A549 (cell line): ENCODE results near the gene TBC1D22A. TPM values are rescaled to one million over a fixed set of nuclear protein-coding genes. Genes with fewer than 3 reads are reported as not detected.

Experiments used
- ATAC-seq, 2 experiments: fragments of 200-7000 bp in 1 of 2; fragments of >200 bp in 1 of 2; cut with Nextera tagmentation in 1 of 2; cut with Tn5 transposase in 1 of 2; 3 replicates each; pipeline versions ENCODE4 v1.8.0 to v1.9.1; 2018 to 2020; ENCODE audit warnings: mild to moderate bottlenecking in 1 of 2, moderate library complexity in 1 of 2
- CTCF ChIA-PET: fragments of 300-600 bp; sonication (Branson Sonifier 250); formaldehyde crosslinking; extraction: SDS; loops from one replicate; lab custom pipeline; 2021; ENCODE audit warnings: antibody characterized with exemption, inconsistent platforms; lab: Yijun Ruan, JAX
- POLR2A ChIA-PET: fragments of 350-600 bp; formaldehyde crosslinking; extraction: SDS; loops from one replicate; lab custom pipeline; 2021; ENCODE audit warnings: antibody characterized with exemption, inconsistent platforms; lab: Yijun Ruan, JAX
- DNase-seq, 2 experiments: peaks; one replicate each; pipeline versions ENCODE4 v3.0.0 to v3.0.0-alpha.2; 2011 to 2016; ENCODE audit warnings: low read depth in 1 of 2, low spot score in 1 of 2
- FAIRE-seq: peaks from 2 replicates; lab custom pipeline; 2011; peaks lifted over from hg19 to GRCh38; lab: Jason Lieb, UNC
- H3K27ac ChIP-seq, 2 experiments: fragments of >200 bp; sonication (Bioruptor Twin); formaldehyde crosslinking; 3 replicates each; pipeline ENCODE4 v1.5.1; 2016 to 2017
- H3K4me1 ChIP-seq: fragments of >200 bp; sonication (Bioruptor Twin); formaldehyde crosslinking; 3 replicates; pipeline ENCODE4 v1.6.1; 2016
- H3K4me2 ChIP-seq: fragments of >200 bp; sonication (Bioruptor Twin); formaldehyde crosslinking; 3 replicates; pipeline ENCODE4 v1.6.1; 2016
- H3K4me3 ChIP-seq: fragments of >200 bp; sonication (Bioruptor Twin); formaldehyde crosslinking; 3 replicates; pipeline ENCODE4 v1.5.1; 2016
- H3K9me3 ChIP-seq: fragments of >200 bp; sonication (Bioruptor Twin); formaldehyde crosslinking; 3 replicates; pipeline ENCODE4 v1.6.1; 2016
- BHLHE40 ChIP-seq: IDR thresholded peaks from 2 replicates; pipeline ENCODE4 v1.6.1; 2012; ENCODE audit warnings: low read depth, low read length, inconsistent platforms
- CBX2 ChIP-seq: fragments of 200-600 bp; sonication (generic); IDR thresholded peaks from 2 replicates; pipeline ENCODE4 v1.6.1; 2016; ENCODE audit warnings: low read depth, mild to moderate bottlenecking, borderline replicate concordance
- FOSB ChIP-seq: fragments of 250-450 bp; sonication (Bioruptor Pico); IDR thresholded peaks from 2 replicates; pipeline ENCODE4 v1.5.0; 2020; ENCODE audit warnings: mild to moderate bottlenecking, moderate library complexity
- HOXB5 ChIP-seq: fragments of 250-450 bp; sonication (Bioruptor Pico); IDR thresholded peaks from 2 replicates; pipeline ENCODE4 v1.5.0; 2020; ENCODE audit warnings: mild to moderate bottlenecking, moderate library complexity
- JUNB ChIP-seq: fragments of >200 bp; sonication (Bioruptor Twin); formaldehyde crosslinking; IDR thresholded peaks from 2 replicates; pipeline ENCODE4 v1.6.1; 2016
- NFE2L2 ChIP-seq: fragments of 150-350 bp; conservative IDR thresholded peaks from 2 replicates; pipeline ENCODE4 v1.6.1; 2014; ENCODE audit warnings: low read length
- POLR2AphosphoS2 ChIP-seq: conservative IDR thresholded peaks from 2 replicates; pipeline ENCODE4 v1.6.1; 2012; ENCODE audit warnings: low read length, improper control_type of control experiment, inconsistent platforms
- RCOR1 ChIP-seq: fragments of 150-350 bp; IDR thresholded peaks from 2 replicates; pipeline ENCODE4 v1.6.1; 2014; ENCODE audit warnings: antibody characterized with exemption, low read length, low read depth
- SMC3 ChIP-seq: fragments of >200 bp; sonication (Bioruptor Twin); formaldehyde crosslinking; IDR thresholded peaks from 3 replicates; pipeline ENCODE4 v1.6.1; 2018; ENCODE audit warnings: inconsistent platforms
- SREBF2 ChIP-seq: fragments of 450-650 bp; IDR thresholded peaks from 2 replicates; pipeline ENCODE4 v1.6.1; 2014; ENCODE audit warnings: mild to moderate bottlenecking, moderate library complexity
- TP53 ChIP-seq: fragments of 250-450 bp; sonication (Bioruptor Pico); IDR thresholded peaks from 2 replicates; pipeline ENCODE4 v1.5.0; 2021; ENCODE audit warnings: mild to moderate bottlenecking, moderate library complexity
- ZFP36 ChIP-seq: fragments of 450-650 bp; IDR thresholded peaks from 2 replicates; pipeline ENCODE4 v1.6.1; 2014; ENCODE audit warnings: borderline replicate concordance; ENCODE audit not compliant: partially characterized antibody
- WGBS: methylation state at CpG from one replicate; pipeline ENCODE4 v1.1.6; 2017; ENCODE audit errors: missing lambda C conversion rate; 5-methylcytosine and 5-hydroxymethylcytosine counted together
- polyA plus RNA-seq, 4 experiments: library from polyadenylated mRNA; depleted of rRNA in 3 of 4; stranded (reverse); fragments of >200 nt; fragmentation: RNase III in 1 of 4; extraction: RNeasy Plus Mini Kit Qiagen cat#74134 plus additional on column Dnase treatment in 1 of 4; gene quantifications; 2 replicates in 3 of 4; 3 replicates in 1 of 4; pipeline ENCODE4 v1.2.3, GENCODE V29; 2011 to 2017
- TF ChIP-seq, protein P1 (sequence below): IDR thresholded peaks from 2 replicates; pipeline ENCODE4 v1.6.1; 2012
- TF ChIP-seq, protein P2 (sequence below): fragments of >200 bp; sonication (Bioruptor Twin); formaldehyde crosslinking; IDR thresholded peaks from 2 replicates; pipeline ENCODE4 v1.6.1; 2016
- TF ChIP-seq, protein P3 (sequence below): fragments of 200-600 bp; sonication (generic); IDR thresholded peaks from 2 replicates; pipeline ENCODE4 v1.6.1; 2016; ENCODE audit warnings: antibody characterized with exemption, mild to moderate bottlenecking, moderate library complexity

TBC1D22A gene
- polyA plus RNA-seq, 2 of the 4 experiments (the other 2 are of a cell fraction) = 8.9 to 10.8 TPM

DNA sequence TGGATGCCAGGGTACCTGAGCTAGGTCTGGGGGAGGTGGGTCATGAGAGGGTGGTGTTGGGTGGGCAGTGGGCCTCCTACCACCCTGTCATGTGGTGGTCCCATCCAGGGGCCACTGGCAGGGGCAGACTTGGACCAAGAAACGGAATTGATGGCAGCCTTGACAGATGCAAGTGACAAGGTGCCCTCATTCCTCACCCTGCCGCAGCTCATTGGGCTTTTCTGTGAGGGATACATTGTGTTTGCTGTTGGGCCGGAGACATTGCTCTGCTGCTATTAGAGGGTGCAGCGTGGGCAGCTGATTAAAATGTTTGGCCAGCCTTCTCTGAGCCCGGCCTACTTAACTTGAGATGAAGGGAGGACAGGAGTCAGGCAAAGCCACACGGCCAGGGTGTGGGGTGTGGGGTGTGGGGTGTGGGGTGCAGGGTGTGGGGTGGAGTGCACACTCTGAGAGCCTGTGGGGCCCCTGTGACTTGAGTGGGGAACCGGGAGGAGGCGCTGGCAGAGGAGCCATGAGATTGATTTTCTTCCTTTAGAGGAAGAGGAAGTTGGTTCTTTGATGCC, 351.5 kb downstream of the TBC1D22A start:
- no peak for FAIRE-seq
- H3K27ac ChIP-seq = no peak overlapping the region
- CTCF ChIA-PET = no interaction called here
- TF ChIP-seq JUNB (no peak), FOSB (CRISPR knock-in tag) (no peak), BHLHE40 (no peak), CBX2 (no peak)
- TF ChIP-seq, protein P1, sequence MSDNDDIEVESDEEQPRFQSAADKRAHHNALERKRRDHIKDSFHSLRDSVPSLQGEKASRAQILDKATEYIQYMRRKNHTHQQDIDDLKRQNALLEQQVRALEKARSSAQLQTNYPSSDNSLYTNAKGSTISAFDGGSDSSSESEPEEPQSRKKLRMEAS = no peak
- TF ChIP-seq, protein P2, sequence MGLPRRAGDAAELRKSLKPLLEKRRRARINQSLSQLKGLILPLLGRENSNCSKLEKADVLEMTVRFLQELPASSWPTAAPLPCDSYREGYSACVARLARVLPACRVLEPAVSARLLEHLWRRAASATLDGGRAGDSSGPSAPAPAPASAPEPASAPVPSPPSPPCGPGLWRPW = no peak
- TF ChIP-seq, all 56 proteins: peak for 0
- Histone ChIP-seq H3K4me1 (no peaks in the 10 kb centered on the region), H3K4me2 (no peak overlapping the region), H3K9me3 (no peaks in the 10 kb centered on the region), H3K4me3 (no peak overlapping the region)
- ATAC-seq (no peak), DNase-seq (no peak)
- POLR2A ChIA-PET = no interaction called here
- WGBS = 94% methylated on average over 6 of the region's 8 CpGs

DNA sequence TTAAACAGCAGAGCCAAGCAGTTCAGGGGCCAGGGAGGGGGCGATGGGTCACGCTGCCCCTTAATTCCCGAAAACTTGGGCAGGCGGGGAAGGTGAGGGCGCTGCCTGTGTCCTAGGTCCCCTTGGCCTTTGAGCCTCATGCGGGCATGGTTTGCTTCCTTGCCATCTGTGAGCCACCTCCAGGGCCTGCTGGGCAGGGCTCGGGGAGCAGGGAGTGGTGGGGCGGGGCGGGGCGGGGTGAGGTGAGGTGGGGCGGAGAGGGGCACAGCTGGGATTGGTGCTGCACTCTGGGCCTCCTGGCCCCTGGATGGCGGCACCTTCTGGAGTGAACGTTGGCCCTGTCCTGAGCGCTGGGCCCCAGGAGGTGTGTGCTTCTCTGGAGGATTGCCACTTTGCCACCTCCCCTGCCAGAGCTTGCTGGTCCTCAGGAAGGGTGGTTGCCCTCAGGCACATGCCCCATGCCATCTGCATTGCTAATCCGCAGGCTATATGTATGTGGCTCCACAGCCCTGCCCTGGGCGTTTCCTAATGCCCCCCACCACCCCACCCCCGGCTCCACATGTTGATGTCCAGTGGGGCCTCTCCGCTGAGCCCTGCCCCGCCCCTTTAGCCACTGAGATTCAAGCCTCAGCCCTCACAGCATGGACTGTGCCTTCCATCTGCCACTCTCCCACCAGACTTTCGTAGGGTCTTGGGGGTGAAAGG, 352.5 kb downstream of the TBC1D22A start:
- Histone ChIP-seq H3K4me2 (no peak overlapping the region), H3K4me3 (no peak overlapping the region), H3K9me3 (no peaks in the 10 kb centered on the region), H3K27ac (no peak overlapping the region), H3K4me1 (no peaks in the 10 kb centered on the region)
- DNase-seq (no peak), FAIRE-seq (no peak), ATAC-seq (no peak)
- TF ChIP-seq POLR2AphosphoS2 (no peak), HOXB5 (CRISPR knock-in tag) (no peak), NFE2L2 (no peak), ZFP36 (no peak)
- TF ChIP-seq, protein P3, sequence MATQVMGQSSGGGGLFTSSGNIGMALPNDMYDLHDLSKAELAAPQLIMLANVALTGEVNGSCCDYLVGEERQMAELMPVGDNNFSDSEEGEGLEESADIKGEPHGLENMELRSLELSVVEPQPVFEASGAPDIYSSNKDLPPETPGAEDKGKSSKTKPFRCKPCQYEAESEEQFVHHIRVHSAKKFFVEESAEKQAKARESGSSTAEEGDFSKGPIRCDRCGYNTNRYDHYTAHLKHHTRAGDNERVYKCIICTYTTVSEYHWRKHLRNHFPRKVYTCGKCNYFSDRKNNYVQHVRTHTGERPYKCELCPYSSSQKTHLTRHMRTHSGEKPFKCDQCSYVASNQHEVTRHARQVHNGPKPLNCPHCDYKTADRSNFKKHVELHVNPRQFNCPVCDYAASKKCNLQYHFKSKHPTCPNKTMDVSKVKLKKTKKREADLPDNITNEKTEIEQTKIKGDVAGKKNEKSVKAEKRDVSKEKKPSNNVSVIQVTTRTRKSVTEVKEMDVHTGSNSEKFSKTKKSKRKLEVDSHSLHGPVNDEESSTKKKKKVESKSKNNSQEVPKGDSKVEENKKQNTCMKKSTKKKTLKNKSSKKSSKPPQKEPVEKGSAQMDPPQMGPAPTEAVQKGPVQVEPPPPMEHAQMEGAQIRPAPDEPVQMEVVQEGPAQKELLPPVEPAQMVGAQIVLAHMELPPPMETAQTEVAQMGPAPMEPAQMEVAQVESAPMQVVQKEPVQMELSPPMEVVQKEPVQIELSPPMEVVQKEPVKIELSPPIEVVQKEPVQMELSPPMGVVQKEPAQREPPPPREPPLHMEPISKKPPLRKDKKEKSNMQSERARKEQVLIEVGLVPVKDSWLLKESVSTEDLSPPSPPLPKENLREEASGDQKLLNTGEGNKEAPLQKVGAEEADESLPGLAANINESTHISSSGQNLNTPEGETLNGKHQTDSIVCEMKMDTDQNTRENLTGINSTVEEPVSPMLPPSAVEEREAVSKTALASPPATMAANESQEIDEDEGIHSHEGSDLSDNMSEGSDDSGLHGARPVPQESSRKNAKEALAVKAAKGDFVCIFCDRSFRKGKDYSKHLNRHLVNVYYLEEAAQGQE = no peak
- CTCF ChIA-PET = no interaction called here
- WGBS = 85% methylated on average over 3 of the region's 20 CpGs
- POLR2A ChIA-PET = no interaction called here

DNA sequence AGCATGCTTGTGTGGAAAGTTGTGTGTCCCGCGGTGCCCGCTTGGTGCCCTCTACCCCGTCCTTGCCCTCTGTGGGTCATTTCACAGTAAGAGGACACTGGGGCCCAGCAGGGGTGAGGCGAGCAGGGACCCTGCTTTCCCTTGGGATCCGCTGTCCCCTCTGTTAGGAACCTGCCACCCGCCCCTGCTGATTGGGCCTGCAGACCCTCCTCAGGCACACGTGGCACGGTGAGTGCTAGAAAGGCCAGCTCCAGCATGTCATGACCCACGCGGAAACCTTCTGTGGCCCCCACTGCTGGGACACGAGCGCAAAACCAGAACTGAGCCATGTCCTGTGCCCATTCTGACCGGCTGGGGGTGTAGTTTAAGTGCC, 353.1 kb downstream of the TBC1D22A start:
- Histone ChIP-seq H3K9me3 (no peaks in the 10 kb centered on the region), H3K4me3 (no peak overlapping the region), H3K27ac (no peak overlapping the region), H3K4me1 (no peaks in the 10 kb centered on the region), H3K4me2 (no peak overlapping the region)
- ChIA-PET POLR2A (no interaction called here), CTCF (no interaction called here)
- FAIRE-seq (no peak), ATAC-seq (no peak), DNase-seq (no peak)
- WGBS = 100% methylated on average over 3 of the region's 14 CpGs
- no peak for TF ChIP-seq SMC3
- no peak for TF ChIP-seq BHLHE40
- TF ChIP-seq SREBF2 = no peak
- no peak for TF ChIP-seq TP53 (CRISPR knock-in tag)
- TF ChIP-seq RCOR1 = no peak
- TF ChIP-seq HOXB5 (CRISPR knock-in tag) = no peak
- TF ChIP-seq, all 56 proteins: peak for 0

DNA sequence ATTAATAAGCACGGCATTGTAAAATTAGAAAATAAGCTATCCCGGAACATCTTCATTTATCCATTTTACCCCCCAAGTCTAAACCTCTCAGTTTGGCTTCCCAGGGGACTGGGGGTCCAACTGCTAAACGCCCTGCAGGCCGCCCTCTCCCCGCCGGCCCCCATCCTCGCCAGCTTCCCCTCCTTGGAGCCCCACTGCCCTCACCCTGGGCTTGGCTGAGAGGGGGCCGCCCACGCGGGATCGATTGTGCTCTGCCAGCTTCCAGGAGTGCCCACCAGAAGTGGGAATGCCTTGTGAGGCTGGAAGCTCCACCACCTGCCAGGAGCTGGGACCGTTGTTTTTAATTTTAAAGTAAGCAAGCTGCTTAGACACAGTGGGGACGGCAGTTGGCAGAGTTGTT, 353.5 kb downstream of the TBC1D22A start:
- Histone ChIP-seq H3K4me3 (no peak overlapping the region), H3K4me1 (no peaks in the 10 kb centered on the region), H3K27ac (no peak overlapping the region), H3K4me2 (no peak overlapping the region), H3K9me3 (no peaks in the 10 kb centered on the region)
- no peak for TF ChIP-seq CBX2
- POLR2A ChIA-PET = no interaction called here
- FAIRE-seq = no peak
- DNase-seq = no peak
- no peak for ATAC-seq
- CTCF ChIA-PET = no interaction called here
- WGBS = 83% methylated on average over 9 of the region's 13 CpGs
